Stimulated activated memory B cell treated with anti-CD40 and anti-IgM and Interleukin-4, amounts not matched to agents 10 μg/mL and 1 μg/mL and 100 μg/mL, for 72 hours (primary cell): ENCODE measurements around the gene VAV2.

ENCODE experiments used
- ATAC-seq: fragments of 150-1000 bp; cut with Tn5 transposase; 2 replicates; pipeline ENCODE4 v1.10.0; 2021
- H3K27ac Mint-ChIP-seq: one replicate; pipeline ENCODE4 v1.8.0; 2022; ENCODE audit warnings: mild to moderate bottlenecking, mixed read lengths
- H3K27me3 Mint-ChIP-seq: one replicate; pipeline ENCODE4 v1.8.0; 2022; ENCODE audit warnings: mixed read lengths
- H3K36me3 Mint-ChIP-seq: one replicate; pipeline ENCODE4 v1.8.0; 2022; ENCODE audit warnings: mixed read lengths
- H3K4me1 Mint-ChIP-seq: one replicate; pipeline ENCODE4 v1.8.0; 2022; ENCODE audit warnings: mixed read lengths
- H3K4me3 Mint-ChIP-seq: one replicate; pipeline ENCODE4 v1.8.0; 2022; ENCODE audit warnings: mild to moderate bottlenecking, moderate library complexity, mixed read lengths
- H3K9me3 Mint-ChIP-seq: one replicate; pipeline ENCODE4 v1.8.0; 2022; ENCODE audit warnings: mixed read lengths

Gene VAV2

GRCh38 chr9:133981958-133982681 is 10.0 kb downstream of the VAV2 start:
- Mint-ChIP-seq H3K4me3 (no peak overlapping the region), H3K4me1 (peaks cover 90% of the 10 kb centered on the region), H3K27ac (peak overlapping the region; percentile 68), H3K27me3 (no peaks in the 10 kb centered on the region), H3K36me3 (peaks cover 18% of the 10 kb centered on the region), H3K9me3 (no peaks in the 10 kb centered on the region)
- ATAC-seq, result no peak

- Mint-ChIP-seq H3K27me3 (no peaks in the 10 kb centered on the region), H3K4me1 (peaks cover 85% of the 10 kb centered on the region), H3K27ac (peak overlapping the region; percentile 68)
These were observed 10.6 kb downstream of the VAV2 start for GRCh38 chr9:133981589-133981957.

GRCh38 chr9:133980864-133981588 is 11.1 kb downstream of the VAV2 start:
- Mint-ChIP-seq H3K9me3 (no peaks in the 10 kb centered on the region), H3K36me3 (peaks cover 15% of the 10 kb centered on the region), H3K27me3 (no peaks in the 10 kb centered on the region), H3K4me1 (peaks cover 80% of the 10 kb centered on the region), H3K27ac (peak overlapping the region; percentile 68), H3K4me3 (peak overlapping the region; percentile 67)
- ATAC-seq, result no peak

More at GRCh38 chr9:133981589-133981957, 10.6 kb downstream of the VAV2 start:
- peak overlapping the region; percentile 67 for H3K4me3 Mint-ChIP-seq
- H3K9me3 Mint-ChIP-seq, result no peaks in the 10 kb centered on the region
- ATAC-seq, result no peak
- peaks cover 18% of the 10 kb centered on the region for H3K36me3 Mint-ChIP-seq

GRCh38 chr9:133979921-133980863 is 11.9 kb downstream of the VAV2 start:
- peak; percentile 53 for ATAC-seq
- H3K9me3 Mint-ChIP-seq, result no peaks in the 10 kb centered on the region
- H3K27ac Mint-ChIP-seq, result peak overlapping the region; percentile 68
- peaks cover 9% of the 10 kb centered on the region for H3K36me3 Mint-ChIP-seq
- H3K27me3 Mint-ChIP-seq, result no peaks in the 10 kb centered on the region
- H3K4me1 Mint-ChIP-seq, result peaks cover 80% of the 10 kb centered on the region
- peak overlapping the region; percentile 67 for H3K4me3 Mint-ChIP-seq

- Mint-ChIP-seq H3K36me3 (peaks cover 9% of the 10 kb centered on the region), H3K27me3 (no peaks in the 10 kb centered on the region), H3K9me3 (no peaks in the 10 kb centered on the region), H3K27ac (peak overlapping the region; percentile 68), H3K4me3 (peak overlapping the region; percentile 67), H3K4me1 (peaks cover 87% of the 10 kb centered on the region)
- peak; percentile 92 for ATAC-seq
These were observed 12.7 kb downstream of the VAV2 start for GRCh38 chr9:133979273-133979920.

GRCh38 chr9:133978899-133979272 is 13.2 kb downstream of the VAV2 start:
- peaks cover 9% of the 10 kb centered on the region for H3K36me3 Mint-ChIP-seq
- H3K4me3 Mint-ChIP-seq, result peak overlapping the region; percentile 67
- peaks cover 88% of the 10 kb centered on the region for H3K4me1 Mint-ChIP-seq
- no peak for ATAC-seq
- H3K9me3 Mint-ChIP-seq, result no peaks in the 10 kb centered on the region
- peak overlapping the region; percentile 68 for H3K27ac Mint-ChIP-seq
- H3K27me3 Mint-ChIP-seq, result no peaks in the 10 kb centered on the region

GRCh38 chr9:133978226-133978898 is 13.8 kb downstream of the VAV2 start:
- Mint-ChIP-seq H3K27me3 (no peaks in the 10 kb centered on the region), H3K4me3 (peak overlapping the region; percentile 67), H3K9me3 (no peaks in the 10 kb centered on the region), H3K36me3 (peaks cover 9% of the 10 kb centered on the region), H3K4me1 (peaks cover 87% of the 10 kb centered on the region), H3K27ac (peak overlapping the region; percentile 68)
- no peak for ATAC-seq

- peak overlapping the region; percentile 68 for H3K27ac Mint-ChIP-seq
- no peak overlapping the region for H3K4me3 Mint-ChIP-seq
- no peaks in the 10 kb centered on the region for H3K27me3 Mint-ChIP-seq
- H3K36me3 Mint-ChIP-seq, result peaks cover 9% of the 10 kb centered on the region
- H3K9me3 Mint-ChIP-seq, result no peaks in the 10 kb centered on the region
- ATAC-seq, result no peak
- H3K4me1 Mint-ChIP-seq, result peaks cover 87% of the 10 kb centered on the region
These were observed 14.5 kb downstream of the VAV2 start for GRCh38 chr9:133977421-133978201.

- no peak overlapping the region for H3K4me3 Mint-ChIP-seq
- no peak overlapping the region for H3K27ac Mint-ChIP-seq
- H3K4me1 Mint-ChIP-seq, result peaks cover 87% of the 10 kb centered on the region
- no peak for ATAC-seq
- no peaks in the 10 kb centered on the region for H3K27me3 Mint-ChIP-seq
- H3K9me3 Mint-ChIP-seq, result no peaks in the 10 kb centered on the region
- H3K36me3 Mint-ChIP-seq, result peaks cover 9% of the 10 kb centered on the region
These were observed 15.2 kb downstream of the VAV2 start for GRCh38 chr9:133976887-133977286.

- Mint-ChIP-seq H3K4me3 (no peak overlapping the region), H3K27me3 (no peaks in the 10 kb centered on the region), H3K36me3 (peaks cover 5% of the 10 kb centered on the region), H3K9me3 (no peaks in the 10 kb centered on the region), H3K4me1 (peaks cover 87% of the 10 kb centered on the region), H3K27ac (peak overlapping the region; percentile 66)
- ATAC-seq, result no peak
These were observed 15.8 kb downstream of the VAV2 start for GRCh38 chr9:133976191-133976861.

- Mint-ChIP-seq H3K4me1 (peaks cover 87% of the 10 kb centered on the region), H3K9me3 (no peaks in the 10 kb centered on the region), H3K4me3 (peak overlapping the region; percentile 14), H3K36me3 (no peaks in the 10 kb centered on the region), H3K27ac (peak overlapping the region; percentile 66), H3K27me3 (no peaks in the 10 kb centered on the region)
- ATAC-seq, result no peak
These were observed 16.6 kb downstream of the VAV2 start for GRCh38 chr9:133975511-133975910.

GRCh38 chr9:133974631-133975341 is 17.3 kb downstream of the VAV2 start:
- Mint-ChIP-seq H3K27ac (peak overlapping the region; percentile 66), H3K4me1 (peaks cover 87% of the 10 kb centered on the region), H3K36me3 (no peaks in the 10 kb centered on the region)

More at GRCh38 chr9:133974631-133975341, 17.3 kb downstream of the VAV2 start:
- no peaks in the 10 kb centered on the region for H3K9me3 Mint-ChIP-seq
- ATAC-seq, result no peak
- H3K27me3 Mint-ChIP-seq, result no peaks in the 10 kb centered on the region
- peak overlapping the region; percentile 14 for H3K4me3 Mint-ChIP-seq
